Omental fat pad (tissue), 4 donors: Measurements from ENCODE around the gene KCNIP4. TPM values are rescaled to one million over a fixed set of nuclear protein-coding genes. Genes with fewer than 3 reads are reported as not detected.

Experiments used
- ATAC-seq: fragments of 150-250 bp; one replicate; pipeline ENCODE4 v1.9.1; 2016; ENCODE audit warnings: mild to moderate bottlenecking, moderate library complexity; ENCODE audit not compliant: low FRiP score
- DNase-seq: peaks from one replicate; pipeline ENCODE4 v3.0.0-alpha.2; 2019; ENCODE audit warnings: low spot score
- total RNA-seq, 4 donors: library from RNA; depleted of rRNA; stranded (reverse); fragments of >200 nt; gene quantifications; one replicate each; pipeline ENCODE4 v1.1.0, GENCODE V29; 2016
- TF ChIP-seq, protein P1 (sequence below), 3 donors: fragments of 450-650 bp; IDR thresholded peaks; one replicate each; pipeline ENCODE4 v1.5.1; 2016 to 2017; ENCODE audit warnings: antibody characterized with exemption in 3 of 3, mild to moderate bottlenecking in 3 of 3, moderate library complexity in 2 of 3

The KCNIP4 gene
- total RNA-seq, 4 donors from 2014 or later = 0.37 TPM; not detected in 3

DNA sequence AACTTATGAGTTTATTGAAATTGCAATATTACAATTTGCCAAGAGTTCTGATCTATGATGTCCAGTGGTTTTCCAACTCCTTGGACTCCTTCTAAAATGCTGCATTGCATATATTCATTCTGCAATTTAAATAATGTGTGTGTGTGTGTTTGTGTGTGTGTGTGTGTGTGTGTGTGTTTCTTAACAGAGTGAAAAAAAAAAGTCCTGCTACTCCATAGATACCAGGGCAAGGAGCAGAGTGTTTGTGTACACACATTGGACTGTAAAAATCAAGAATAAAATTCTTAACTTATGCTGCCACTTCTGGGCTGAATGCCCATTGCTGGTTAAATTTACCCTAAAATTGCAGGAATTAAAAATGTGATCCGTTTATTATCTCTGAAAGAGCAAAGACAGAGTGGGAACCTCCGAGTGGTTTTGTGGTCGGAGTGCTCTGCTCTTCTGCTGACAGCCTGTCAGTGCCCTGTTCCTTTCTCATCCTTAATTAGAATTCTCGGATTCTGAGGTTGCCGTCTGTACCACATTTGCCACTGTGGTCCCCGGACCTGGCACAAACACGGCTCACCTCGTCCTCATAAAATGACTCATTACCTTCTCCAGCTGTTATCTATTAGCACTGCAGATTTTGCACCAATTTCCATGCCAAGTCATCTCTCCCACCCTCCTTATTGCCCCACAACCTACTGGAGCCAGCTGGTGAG, 355.5 kb downstream of the KCNIP4 start:
- DNase-seq (no peak), ATAC-seq (peak; percentile 32)
- TF ChIP-seq, protein P1, sequence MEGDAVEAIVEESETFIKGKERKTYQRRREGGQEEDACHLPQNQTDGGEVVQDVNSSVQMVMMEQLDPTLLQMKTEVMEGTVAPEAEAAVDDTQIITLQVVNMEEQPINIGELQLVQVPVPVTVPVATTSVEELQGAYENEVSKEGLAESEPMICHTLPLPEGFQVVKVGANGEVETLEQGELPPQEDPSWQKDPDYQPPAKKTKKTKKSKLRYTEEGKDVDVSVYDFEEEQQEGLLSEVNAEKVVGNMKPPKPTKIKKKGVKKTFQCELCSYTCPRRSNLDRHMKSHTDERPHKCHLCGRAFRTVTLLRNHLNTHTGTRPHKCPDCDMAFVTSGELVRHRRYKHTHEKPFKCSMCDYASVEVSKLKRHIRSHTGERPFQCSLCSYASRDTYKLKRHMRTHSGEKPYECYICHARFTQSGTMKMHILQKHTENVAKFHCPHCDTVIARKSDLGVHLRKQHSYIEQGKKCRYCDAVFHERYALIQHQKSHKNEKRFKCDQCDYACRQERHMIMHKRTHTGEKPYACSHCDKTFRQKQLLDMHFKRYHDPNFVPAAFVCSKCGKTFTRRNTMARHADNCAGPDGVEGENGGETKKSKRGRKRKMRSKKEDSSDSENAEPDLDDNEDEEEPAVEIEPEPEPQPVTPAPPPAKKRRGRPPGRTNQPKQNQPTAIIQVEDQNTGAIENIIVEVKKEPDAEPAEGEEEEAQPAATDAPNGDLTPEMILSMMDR (IDR thresholded peaks at IDR 0.05) = no peak

DNA sequence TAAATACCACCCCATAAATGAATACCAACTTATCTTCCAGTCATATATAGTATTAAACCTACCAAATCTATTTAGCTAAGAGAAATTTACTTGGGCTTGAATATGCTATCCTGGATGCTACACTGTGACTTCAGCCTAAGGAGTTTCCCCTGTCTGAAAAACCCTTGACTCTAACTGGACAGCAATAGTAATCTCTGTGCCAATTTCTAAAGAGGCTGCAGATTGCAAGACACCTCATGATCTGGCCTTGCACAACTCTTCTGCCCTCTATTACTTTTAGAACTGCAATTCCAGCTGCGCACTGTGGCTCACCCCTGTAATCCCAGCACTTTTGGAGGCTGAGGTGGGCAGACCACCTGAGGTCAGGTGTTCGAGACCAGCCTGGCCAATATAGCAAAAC, 371.5 kb downstream of the KCNIP4 start:
- peak; percentile 75 for ATAC-seq
- TF ChIP-seq, protein P1 (IDR thresholded peaks at IDR 0.05) = no peak
- no peak for DNase-seq

GRCh38 chr4:21571100-21571499, 377.5 kb downstream of the KCNIP4 start:
- no peak for ATAC-seq
- TF ChIP-seq, protein P1 (IDR thresholded peaks at IDR 0.05) = no peak
- no peak for DNase-seq

DNA sequence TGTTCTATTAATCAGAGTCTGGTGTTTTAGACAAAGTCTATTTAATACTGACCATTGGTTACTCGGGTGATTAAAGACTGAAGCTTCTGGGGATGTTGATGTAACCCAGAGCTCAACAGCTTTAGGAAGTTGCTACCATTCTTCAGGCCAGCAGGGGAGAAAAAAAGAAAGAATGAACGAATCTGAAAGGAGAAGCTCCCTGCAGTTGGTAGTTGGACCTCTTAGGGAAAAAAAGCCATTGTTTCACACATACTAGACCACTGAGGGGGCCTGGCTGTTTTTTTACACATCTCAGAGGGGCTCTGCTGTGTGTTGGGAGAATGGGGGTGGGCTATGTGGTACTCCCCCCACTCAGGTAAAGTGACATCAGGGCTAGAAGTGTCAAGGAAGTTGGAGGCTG, 378.9 kb downstream of the KCNIP4 start:
- TF ChIP-seq, protein P1 (IDR thresholded peaks at IDR 0.05) = no peak
- DNase-seq (no peak), ATAC-seq (no peak)

GRCh38 chr4:21555083-21555482, 393.5 kb downstream of the KCNIP4 start:
- TF ChIP-seq, protein P1 (IDR thresholded peaks at IDR 0.05) = no peak
- ATAC-seq = no peak

GRCh38 chr4:21554500-21554899, 394.1 kb downstream of the KCNIP4 start:
- DNase-seq (no peak), ATAC-seq (no peak)
- TF ChIP-seq, protein P1 (IDR thresholded peaks at IDR 0.05) = no peak

More at GRCh38 chr4:21555083-21555482, 393.5 kb downstream of the KCNIP4 start:
- DNase-seq = no peak

DNA sequence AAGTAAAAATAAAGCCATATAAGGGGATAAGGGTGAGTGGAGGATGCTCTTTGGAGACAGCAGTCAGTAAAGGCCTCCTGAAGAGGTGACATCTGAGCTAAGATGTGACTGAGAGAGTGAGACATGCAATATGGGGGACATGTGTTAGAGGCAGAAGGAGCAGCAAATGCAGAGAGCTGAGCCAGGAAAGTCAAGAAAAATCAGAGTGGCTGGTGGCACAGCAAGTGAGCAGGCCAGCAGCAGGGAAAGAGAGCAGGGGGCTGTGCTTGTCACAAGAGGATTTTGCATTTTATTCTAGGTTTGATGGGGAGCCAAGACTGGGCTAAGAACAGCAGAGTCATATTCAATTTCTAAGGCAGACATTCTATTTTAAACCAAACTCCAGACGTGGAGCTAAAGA, 394.5 kb downstream of the KCNIP4 start:
- ATAC-seq (no peak), DNase-seq (no peak)
- TF ChIP-seq, protein P1 (IDR thresholded peaks at IDR 0.05) = no peak
